ENCODE results near the gene NHEJ1.

Gene NHEJ1

DNA sequence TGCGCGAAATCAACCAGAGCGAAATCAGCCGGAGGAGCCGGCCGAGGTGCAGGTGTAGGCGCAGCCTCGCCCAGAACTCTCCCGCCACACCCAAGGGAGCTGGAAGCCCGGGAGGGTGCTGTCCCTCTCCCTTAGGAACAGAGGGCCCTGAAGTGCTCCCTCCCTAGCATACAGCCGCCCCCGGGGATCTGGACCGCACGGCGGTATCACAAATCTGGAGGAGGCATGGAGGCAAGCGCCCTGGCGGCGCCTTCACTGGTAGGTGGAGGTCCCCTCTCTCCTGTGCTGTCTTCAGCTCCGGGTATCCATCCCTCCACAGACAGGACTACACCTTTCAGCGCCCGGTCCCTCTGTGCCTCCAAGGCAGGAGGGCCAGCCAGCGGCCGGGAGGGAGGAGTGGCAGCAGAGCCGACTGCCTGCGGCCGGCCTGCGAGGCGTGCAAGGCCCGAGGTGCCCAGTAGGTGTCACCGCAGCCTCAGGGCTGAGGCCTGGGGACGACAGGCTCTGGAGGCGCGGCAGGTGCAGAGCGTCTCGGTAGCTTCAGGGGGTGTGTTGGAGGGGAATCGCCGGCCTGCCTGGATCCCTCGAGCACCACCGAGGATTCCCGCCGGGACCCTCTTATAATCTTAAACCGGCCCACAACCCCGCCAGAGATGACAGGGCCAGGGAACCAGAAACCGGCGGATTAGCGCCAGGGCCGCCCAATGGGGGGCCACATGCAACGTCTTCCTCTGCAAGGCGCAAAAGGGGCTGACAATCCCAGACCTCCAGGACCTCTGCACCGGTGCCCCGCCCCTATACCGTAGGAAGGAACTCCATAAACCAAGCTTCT, 102.7 kb downstream of the NHEJ1 start:
- DNase-seq (ENCODE audit: low read depth), result peak; percentile 61

GRCh38 chr2:219056896-219057708, 103.5 kb downstream of the NHEJ1 start:
- no peak for DNase-seq (ENCODE audit: low read depth)

GRCh38 chr2:219056176-219056895, 104.3 kb downstream of the NHEJ1 start:
- DNase-seq (ENCODE audit: low read depth), result no peak

DNA sequence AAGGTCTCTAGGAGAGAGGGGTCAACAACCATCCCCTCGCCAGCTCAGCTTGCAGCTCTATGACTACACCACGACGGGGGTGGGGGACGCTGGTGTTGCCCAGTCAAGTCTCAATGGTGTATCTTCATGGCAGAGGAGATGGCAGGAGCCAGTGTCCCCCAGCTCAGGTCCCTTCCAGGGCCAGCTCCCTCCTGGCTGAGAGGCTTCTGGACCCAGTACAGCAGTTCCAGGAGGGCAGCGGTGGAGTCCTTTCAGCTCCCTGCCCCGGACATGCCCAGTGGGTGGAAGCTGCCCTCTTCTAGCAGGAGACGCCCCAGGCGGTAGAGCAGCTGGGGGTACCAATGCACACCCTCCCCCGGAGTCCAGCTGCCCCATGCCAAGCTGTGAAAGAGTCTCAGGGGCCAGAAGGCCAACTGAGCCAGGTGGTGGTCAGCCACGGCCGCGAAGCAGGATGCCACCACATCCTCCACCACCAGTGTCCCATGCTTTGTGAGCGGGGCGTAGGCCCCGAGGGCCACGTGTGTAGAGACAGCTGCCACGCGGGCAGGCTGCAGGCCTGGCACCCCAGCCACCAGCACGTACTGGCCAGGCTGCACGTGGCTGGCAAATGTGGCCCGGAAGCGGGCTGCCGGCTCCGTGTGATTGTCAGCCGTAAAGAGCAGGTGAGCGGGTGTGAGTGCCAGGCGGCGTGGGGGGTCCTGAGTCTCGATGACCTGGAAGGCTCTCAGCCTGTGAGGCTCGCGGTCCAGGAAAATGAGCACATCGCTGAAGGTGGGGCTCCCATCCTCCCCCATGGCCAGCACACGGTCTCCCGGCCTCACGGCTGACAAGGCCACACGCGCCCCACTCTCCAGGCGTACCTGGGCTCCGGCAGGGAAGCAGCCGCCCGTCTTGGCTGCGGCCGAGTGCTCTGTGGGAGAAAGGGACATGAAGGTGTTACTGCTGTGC, 105.4 kb downstream of the NHEJ1 start:
- no peak for DNase-seq (ENCODE audit: low read depth)

GRCh38 chr2:219049282-219049681, 111.3 kb downstream of the NHEJ1 start:
- DNase-seq (ENCODE audit: low read depth), result no peak

DNA sequence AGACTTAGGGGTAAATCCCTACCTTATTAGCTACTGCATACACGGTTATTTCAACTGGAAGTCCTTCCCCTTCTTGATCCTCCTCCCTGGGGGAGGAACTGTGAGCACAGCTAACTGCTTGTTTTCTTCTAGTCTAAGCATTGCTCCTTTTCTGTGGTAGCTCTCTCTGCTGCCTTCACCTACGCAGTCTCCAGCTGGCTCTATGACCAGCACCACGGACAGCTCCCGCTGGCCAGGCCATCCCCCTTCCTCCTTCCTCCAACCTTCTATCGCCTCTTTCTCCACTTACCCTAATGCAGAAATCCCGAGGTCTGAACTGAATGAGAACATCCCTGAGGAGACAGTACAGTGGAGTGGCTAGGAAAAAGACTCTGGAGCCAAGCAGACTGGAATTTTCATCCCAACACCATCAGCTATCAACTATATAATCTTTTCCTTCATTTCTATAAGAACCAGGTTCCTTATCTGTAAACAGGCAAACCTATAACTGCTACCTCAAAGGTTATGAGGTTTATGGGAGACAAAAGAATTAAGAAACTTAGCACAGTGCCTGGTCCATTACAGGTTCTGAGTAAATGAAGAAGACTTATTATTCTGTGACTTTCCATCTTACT, 114.6 kb downstream of the NHEJ1 start:
- peak; percentile 55 for DNase-seq (ENCODE audit: low read depth)

- no peak for DNase-seq (ENCODE audit: low read depth)
These were observed 117.9 kb downstream of the NHEJ1 start for GRCh38 chr2:219042750-219043149.

- DNase-seq (ENCODE audit: low read depth), result no peak
These were observed 118.5 kb downstream of the NHEJ1 start for GRCh38 chr2:219042157-219042556.

- peak; percentile 57 for DNase-seq (ENCODE audit: low read depth)
These were observed 119.4 kb downstream of the NHEJ1 start, which contains the start of gene CFAP65 for GRCh38 chr2:219041252-219041651. CFAP65 (minus strand) TSS chr2:219041516; CDS start chr2:219039048, 2,468 bp downstream.

GRCh38 chr2:219038600-219038999, 122.0 kb downstream of the NHEJ1 start:
- no peak for DNase-seq (ENCODE audit: low read depth)

DNA sequence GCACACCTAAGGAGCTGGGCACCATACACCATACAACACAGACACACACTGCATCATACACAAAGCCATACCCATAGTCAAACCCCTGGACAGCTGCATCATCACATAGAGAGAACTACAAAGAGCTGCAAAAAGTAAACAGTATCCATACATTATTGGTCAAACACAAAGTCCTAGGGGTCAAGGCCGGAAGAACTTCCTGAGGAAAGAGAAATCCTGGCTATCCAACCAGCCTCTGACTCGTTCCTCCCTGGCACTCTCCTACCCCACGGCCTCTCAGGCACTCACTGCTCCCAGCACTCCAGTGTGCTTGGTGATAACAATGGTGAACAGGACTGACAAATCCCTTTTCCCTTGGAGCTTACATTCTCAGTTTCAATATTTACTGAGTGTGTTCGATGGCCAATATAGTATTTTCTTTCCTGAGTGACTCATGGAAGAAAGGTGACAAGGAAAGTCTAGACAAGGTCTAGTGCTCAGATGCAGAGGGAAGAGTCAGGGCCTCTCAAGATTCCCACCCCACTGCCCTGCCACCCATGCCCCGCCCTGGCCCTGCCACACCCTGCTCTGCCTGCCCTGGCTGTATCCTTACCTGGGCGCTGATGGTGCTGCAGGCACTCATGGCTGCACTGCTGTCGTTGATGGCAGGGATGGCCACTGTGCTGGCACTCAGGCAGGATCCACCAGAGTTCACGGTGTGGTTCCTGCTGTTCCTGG, 122.7 kb downstream of the NHEJ1 start:
- no peak for DNase-seq (ENCODE audit: low read depth)

DNA sequence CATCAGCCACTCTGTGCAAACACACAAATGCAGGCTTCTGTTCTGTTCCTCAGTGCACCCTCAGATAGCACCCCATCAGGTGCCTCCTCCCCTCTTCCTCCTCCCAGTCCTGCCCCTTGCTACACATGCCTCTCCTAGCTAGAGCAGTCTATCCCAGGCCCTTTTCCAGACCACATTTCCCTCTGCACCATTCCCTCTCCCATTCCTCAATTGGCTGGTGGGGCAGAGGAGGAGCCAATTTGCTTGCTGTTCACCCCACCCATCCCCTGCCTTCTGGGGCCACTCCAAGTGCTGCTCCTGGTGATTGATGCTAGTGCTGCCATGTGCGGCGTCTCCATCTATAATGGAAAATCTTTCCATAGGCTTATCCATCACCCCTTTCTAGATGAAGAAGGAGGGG, 124.7 kb downstream of the NHEJ1 start:
- DNase-seq (ENCODE audit: low read depth), result no peak

DNA sequence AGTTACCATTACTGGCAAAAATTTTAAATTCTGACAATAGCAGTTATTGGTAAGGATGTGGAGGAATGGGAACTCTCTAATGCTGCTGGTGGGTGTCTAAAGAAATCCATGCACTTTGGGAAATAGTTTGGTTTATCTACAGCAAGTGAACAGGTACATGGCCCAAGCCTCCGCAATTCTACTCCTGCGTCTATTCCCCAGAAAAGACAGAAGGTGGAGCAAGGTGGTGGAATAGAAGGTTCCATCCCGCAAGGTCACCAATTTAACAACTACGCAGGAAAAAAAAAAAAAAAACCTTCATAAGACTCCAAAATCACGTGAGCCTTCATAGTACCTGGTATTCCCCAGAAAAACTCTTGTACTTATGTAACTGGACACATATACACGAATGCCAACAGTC, 125.8 kb downstream of the NHEJ1 start:
- DNase-seq (ENCODE audit: low read depth), result no peak

DNA sequence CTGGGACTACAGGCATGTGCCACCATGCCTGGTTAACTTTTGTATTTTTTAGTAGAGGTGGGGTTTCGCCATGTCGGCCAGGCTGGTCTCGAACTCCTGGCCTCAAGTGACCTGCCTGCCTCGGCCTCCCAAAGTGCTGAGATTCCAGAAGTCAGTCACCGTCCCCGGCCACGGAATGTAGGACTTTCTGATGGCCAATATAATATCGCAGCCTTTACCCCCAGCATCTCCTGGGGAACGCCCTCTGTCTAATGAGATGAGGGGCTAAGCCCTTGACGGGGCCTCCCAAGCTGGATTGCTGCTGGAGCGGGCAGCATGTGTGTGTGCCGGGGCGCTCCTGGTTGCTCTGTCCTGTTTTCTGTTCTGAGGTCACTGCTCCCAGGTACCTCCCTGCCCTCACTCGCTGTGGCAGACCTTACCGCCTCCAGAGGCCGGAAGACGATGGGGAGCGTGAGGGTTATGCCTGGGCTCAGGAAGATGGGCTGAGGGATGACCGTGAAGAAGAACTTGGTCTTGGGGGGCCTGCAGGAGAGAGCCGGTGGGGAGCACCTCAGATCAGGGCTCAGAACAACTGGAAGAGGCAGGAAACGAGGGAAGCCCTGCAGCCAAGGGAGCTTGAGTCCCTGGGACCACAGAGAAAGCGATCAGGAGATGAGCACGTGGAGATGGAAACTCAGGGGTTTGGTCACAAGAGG, 128.4 kb downstream of the NHEJ1 start:
- no peak for DNase-seq (ENCODE audit: low read depth)

DNA sequence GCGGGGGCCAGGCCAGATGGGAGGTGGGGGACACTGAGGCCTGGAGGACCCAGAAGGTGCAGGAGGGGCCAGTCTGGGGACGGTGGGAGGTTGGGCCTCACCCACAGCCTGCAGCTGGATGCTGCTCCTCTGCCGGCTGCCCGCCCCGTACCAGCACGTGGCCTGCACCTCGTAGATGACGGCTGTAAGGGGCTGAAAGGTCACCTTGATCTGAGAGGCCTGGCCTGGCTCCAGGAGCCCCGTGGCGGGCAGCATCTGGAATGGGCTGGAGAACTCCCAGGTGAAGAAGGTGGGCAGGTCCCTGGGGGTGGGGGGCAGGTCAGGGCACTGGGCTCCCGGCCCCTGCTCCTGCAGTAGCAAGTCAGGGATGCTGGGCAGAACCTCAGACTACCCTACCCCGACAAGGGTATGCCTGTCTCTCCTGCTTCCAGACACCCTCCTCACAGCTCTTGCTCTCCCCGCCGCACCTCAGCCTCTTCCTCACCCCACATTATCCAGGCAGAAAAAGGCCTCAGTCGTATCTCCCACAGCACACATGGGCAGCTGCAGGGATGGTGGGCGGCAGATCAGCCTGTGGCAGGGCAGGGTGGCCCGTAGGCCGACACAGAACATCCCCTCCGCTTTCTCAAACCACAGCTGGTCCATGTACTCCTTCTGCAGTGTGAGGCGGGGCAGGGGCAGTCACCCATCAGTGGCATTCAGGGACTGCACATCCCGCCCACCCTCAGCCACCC, 129.4 kb downstream of the NHEJ1 start:
- no peak for DNase-seq (ENCODE audit: low read depth)

DNA sequence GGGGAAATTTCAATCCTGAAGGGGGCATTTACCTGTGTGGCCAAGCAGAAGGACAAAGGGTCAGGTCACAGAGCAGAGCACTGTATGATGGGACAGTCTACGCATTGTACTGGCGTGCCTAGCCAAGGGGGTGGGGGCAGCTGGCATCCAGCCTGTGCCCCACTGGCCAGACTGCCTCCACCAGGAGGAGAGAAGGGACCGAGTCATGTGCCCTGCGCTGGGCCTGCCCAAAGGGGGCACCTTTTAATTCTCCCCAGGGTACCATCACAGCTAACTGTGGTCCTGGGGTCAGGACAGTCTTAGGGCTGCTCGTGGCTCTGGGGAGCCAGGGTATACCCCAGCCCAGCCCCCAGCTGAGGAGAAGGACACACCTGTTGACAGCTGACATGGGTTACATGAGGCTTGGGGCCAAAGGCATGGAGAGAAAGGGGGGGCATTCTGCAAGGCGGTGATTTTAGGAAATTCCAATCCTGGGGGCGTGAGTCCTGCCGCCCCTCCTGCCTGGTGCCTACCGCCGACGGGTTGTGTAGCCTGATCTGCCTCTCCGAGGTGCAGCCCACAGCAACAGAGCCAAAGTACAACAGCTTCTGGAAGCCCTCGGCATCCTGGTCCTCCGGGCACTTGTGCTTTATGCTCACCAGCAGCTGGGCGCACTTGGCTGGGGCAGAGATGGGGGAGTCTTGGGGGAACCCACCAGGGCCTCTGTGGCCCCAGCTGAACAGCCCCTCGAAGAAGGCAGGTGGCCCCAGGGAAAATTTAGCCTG, 130.3 kb downstream of the NHEJ1 start:
- no peak for DNase-seq (ENCODE audit: low read depth)

GRCh38 chr2:219029829-219030165, 130.8 kb downstream of the NHEJ1 start:
- peak; percentile 76 for DNase-seq (ENCODE audit: low read depth)

All from EH (cell line).